ENCODE measurements around the gene TOB1. TPM values are rescaled to one million over a fixed set of nuclear protein-coding genes. Genes with fewer than 3 reads are reported as not detected.

Gene TOB1
- total RNA-seq, 1 experiment from 2014 or later = 114 TPM

DNA sequence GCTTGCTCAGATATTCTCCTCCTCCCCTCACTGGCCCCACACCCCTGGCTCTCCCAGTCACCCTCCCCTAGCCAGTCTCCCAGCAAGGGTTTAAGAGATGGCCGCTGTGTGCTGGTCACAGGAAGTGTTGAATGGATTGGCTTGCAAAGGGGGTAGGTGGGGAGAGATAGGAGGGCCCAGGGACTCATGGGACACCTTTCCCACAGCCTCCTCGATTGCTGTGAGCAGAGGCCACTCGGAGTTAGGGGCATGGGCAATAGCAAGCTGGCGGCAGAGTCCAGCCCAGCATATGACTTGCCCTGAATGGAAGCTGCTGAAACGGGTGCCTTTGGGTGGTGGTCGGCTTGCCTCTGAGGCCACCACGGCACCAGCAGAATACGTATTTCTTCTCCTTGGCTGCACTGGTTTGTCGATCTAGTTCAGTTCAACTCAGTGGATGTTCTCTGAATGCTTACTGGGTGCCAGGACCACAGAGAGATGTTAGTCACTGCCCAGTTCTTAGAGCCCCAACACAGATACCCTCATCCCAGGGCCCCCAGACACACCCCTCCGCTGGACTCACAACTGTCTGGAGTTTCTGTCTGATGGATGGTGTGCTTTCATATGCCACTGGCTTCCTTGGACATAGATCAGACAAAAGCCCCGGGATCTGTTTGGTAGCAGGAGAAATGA, 24.7 kb downstream of the TOB1 start:
- no peaks in the 10 kb centered on the region for H3K27me3 ChIP-seq (replicated peaks; ENCODE audit: control insufficient read depth, insufficient read depth, low read length)
- intact Hi-C loops (cut with micrococcal nuclease; ENCODE audit: unreplicated experiment) = loop anchor here (1.0 to 10.0 kb wide), 3 partner anchors 24 to 359 kb away; partner anchors contain the start of gene ANKRD40
- H3K4me1 ChIP-seq = peaks cover 23% of the 10 kb centered on the region
- no peaks in the 10 kb centered on the region for H3K36me3 ChIP-seq (ENCODE audit: control insufficient read depth, insufficient read depth, low read length)
- Mint-ChIP-seq H3K36me3 (ENCODE audit: insufficient read depth, unreplicated experiment) (no peaks in the 10 kb centered on the region), H3K27me3 (ENCODE audit: insufficient read depth, unreplicated experiment) (no peaks in the 10 kb centered on the region), H3K4me3 (ENCODE audit: unreplicated experiment) (no peak overlapping the region), H3K9me3 (ENCODE audit: unreplicated experiment) (no peaks in the 10 kb centered on the region), H3K27ac (ENCODE audit: unreplicated experiment) (no peak overlapping the region), H3K4me1 (ENCODE audit: low read depth, unreplicated experiment) (peaks cover 10% of the 10 kb centered on the region)
- DNase-seq = peak in 1 of 2 experiments; percentile 43
- H3K4me3 ChIP-seq (ENCODE audit: low read depth, low read length) = no peak overlapping the region
- ChIA-PET POLR2A (interaction anchor here (0.8 kb wide), 1 partner anchor 25 kb away, joined by 3 read pairs; the partner anchor contains the start of gene TOB1), CTCF (interaction anchor here (0.8 to 13.7 kb wide), 17 partner anchors 8 to 300 kb away, joined by 3 to 247 read pairs (median 4); no protein-coding TSS in a partner anchor)
- TF ChIP-seq, protein P1, sequence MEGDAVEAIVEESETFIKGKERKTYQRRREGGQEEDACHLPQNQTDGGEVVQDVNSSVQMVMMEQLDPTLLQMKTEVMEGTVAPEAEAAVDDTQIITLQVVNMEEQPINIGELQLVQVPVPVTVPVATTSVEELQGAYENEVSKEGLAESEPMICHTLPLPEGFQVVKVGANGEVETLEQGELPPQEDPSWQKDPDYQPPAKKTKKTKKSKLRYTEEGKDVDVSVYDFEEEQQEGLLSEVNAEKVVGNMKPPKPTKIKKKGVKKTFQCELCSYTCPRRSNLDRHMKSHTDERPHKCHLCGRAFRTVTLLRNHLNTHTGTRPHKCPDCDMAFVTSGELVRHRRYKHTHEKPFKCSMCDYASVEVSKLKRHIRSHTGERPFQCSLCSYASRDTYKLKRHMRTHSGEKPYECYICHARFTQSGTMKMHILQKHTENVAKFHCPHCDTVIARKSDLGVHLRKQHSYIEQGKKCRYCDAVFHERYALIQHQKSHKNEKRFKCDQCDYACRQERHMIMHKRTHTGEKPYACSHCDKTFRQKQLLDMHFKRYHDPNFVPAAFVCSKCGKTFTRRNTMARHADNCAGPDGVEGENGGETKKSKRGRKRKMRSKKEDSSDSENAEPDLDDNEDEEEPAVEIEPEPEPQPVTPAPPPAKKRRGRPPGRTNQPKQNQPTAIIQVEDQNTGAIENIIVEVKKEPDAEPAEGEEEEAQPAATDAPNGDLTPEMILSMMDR (IDR thresholded peaks at IDR 0.05; ENCODE audit: insufficient read depth in 1 of 2, low read depth in 1 of 2, low read length in 1 of 2, severe bottlenecking in 1 of 2, unreplicated experiment in 1 of 2) = no peak
- no peaks in the 10 kb centered on the region for H3K9me3 ChIP-seq
- no TSS peak for BruUV-seq (replicated peaks)

DNA sequence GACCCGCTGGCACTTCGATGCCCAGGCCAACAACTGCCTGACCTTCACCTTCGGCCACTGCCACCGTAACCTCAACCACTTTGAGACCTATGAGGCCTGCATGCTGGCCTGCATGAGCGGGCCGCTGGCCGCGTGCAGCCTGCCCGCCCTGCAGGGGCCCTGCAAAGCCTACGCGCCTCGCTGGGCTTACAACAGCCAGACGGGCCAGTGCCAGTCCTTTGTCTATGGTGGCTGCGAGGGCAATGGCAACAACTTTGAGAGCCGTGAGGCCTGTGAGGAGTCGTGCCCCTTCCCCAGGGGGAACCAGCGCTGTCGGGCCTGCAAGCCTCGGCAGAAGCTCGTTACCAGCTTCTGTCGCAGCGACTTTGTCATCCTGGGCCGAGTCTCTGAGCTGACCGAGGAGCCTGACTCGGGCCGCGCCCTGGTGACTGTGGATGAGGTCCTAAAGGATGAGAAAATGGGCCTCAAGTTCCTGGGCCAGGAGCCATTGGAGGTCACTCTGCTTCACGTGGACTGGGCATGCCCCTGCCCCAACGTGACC, 25.8 kb downstream of the TOB1 start:
- DNase-seq = peak in 1 of 2 experiments; percentile 39
- no peaks in the 10 kb centered on the region for H3K36me3 ChIP-seq (ENCODE audit: control insufficient read depth, insufficient read depth, low read length)
- Mint-ChIP-seq H3K36me3 (ENCODE audit: insufficient read depth, unreplicated experiment) (no peaks in the 10 kb centered on the region), H3K4me1 (ENCODE audit: low read depth, unreplicated experiment) (peaks cover 6% of the 10 kb centered on the region), H3K27me3 (ENCODE audit: insufficient read depth, unreplicated experiment) (no peaks in the 10 kb centered on the region), H3K4me3 (ENCODE audit: unreplicated experiment) (no peak overlapping the region), H3K9me3 (ENCODE audit: unreplicated experiment) (no peaks in the 10 kb centered on the region), H3K27ac (ENCODE audit: unreplicated experiment) (no peak overlapping the region)
- no peaks in the 10 kb centered on the region for H3K27me3 ChIP-seq (replicated peaks; ENCODE audit: control insufficient read depth, insufficient read depth, low read length)
- intact Hi-C loops (cut with micrococcal nuclease; ENCODE audit: unreplicated experiment) = loop anchor here (10.0 kb wide), 1 partner anchor 136 kb away; the partner anchor contains the start of gene ANKRD40
- ChIA-PET POLR2A (no interaction called here), CTCF (interaction anchor here (0.6 to 13.7 kb wide), 3 partner anchors 12 to 56 kb away, joined by 4 to 247 read pairs (median 23); no protein-coding TSS in a partner anchor)
- peaks cover 14% of the 10 kb centered on the region for H3K4me1 ChIP-seq
- TF ChIP-seq, protein P1 (IDR thresholded peaks at IDR 0.05; ENCODE audit: insufficient read depth in 1 of 2, low read depth in 1 of 2, low read length in 1 of 2, severe bottlenecking in 1 of 2, unreplicated experiment in 1 of 2) = no peak
- BruUV-seq (replicated peaks) = no TSS peak
- no peaks in the 10 kb centered on the region for H3K9me3 ChIP-seq
- no peak overlapping the region for H3K4me3 ChIP-seq (ENCODE audit: low read depth, low read length)

DNA sequence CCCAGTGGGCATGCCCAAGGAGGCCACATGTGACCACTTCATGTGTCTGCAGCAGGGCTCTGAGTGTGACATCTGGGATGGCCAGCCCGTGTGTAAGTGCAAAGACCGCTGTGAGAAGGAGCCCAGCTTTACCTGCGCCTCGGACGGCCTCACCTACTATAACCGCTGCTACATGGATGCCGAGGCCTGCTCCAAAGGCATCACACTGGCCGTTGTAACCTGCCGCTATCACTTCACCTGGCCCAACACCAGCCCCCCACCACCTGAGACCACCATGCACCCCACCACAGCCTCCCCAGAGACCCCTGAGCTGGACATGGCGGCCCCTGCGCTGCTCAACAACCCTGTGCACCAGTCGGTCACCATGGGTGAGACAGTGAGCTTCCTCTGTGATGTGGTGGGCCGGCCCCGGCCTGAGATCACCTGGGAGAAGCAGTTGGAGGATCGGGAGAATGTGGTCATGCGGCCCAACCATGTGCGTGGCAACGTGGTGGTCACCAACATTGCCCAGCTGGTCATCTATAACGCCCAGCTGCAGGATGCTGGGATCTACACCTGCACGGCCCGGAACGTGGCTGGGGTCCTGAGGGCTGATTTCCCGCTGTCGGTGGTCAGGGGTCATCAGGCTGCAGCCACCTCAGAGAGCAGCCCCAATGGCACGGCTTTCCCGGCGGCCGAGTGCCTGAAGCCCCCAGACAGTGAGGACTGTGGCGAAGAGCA, 26.4 kb downstream of the TOB1 start:
- Histone ChIP-seq H3K9me3 (no peaks in the 10 kb centered on the region), H3K4me3 (ENCODE audit: low read depth, low read length) (no peak overlapping the region), H3K27me3 (replicated peaks; ENCODE audit: control insufficient read depth, insufficient read depth, low read length) (no peaks in the 10 kb centered on the region), H3K36me3 (ENCODE audit: control insufficient read depth, insufficient read depth, low read length) (no peaks in the 10 kb centered on the region), H3K4me1 (peaks cover 8% of the 10 kb centered on the region)
- no peak overlapping the region for H3K4me3 Mint-ChIP-seq (ENCODE audit: unreplicated experiment)
- peak in 1 of 2 experiments; percentile 43 for DNase-seq
- H3K27ac Mint-ChIP-seq (ENCODE audit: unreplicated experiment) = no peak overlapping the region
- TF ChIP-seq, protein P1 (IDR thresholded peaks at IDR 0.05; ENCODE audit: insufficient read depth in 1 of 2, low read depth in 1 of 2, low read length in 1 of 2, severe bottlenecking in 1 of 2, unreplicated experiment in 1 of 2) = no peak
- no peaks in the 10 kb centered on the region for H3K36me3 Mint-ChIP-seq (ENCODE audit: insufficient read depth, unreplicated experiment)
- BruUV-seq (replicated peaks) = no TSS peak
- no peaks in the 10 kb centered on the region for H3K9me3 Mint-ChIP-seq (ENCODE audit: unreplicated experiment)
- H3K4me1 Mint-ChIP-seq (ENCODE audit: low read depth, unreplicated experiment) = no peaks in the 10 kb centered on the region
- CTCF ChIA-PET = interaction anchor here (0.6 to 13.7 kb wide), 4 partner anchors 13 to 80 kb away, joined by 3 to 247 read pairs (median 4); no protein-coding TSS in a partner anchor
- POLR2A ChIA-PET = no interaction called here
- intact Hi-C loops (cut with micrococcal nuclease; ENCODE audit: unreplicated experiment) = loop anchor here (10.0 kb wide), 1 partner anchor 135 kb away; the partner anchor contains the start of gene ANKRD40
- H3K27me3 Mint-ChIP-seq (ENCODE audit: insufficient read depth, unreplicated experiment) = no peaks in the 10 kb centered on the region

All from Caco-2 (cell line).